NCI-H345 treated with DMSO at 0.1 percent for 48 hours (cell line): Measurements from ENCODE around the gene TRAPPC12.

Experiments used
- DNase-seq: peaks from one replicate; lab custom pipeline; 2025; ENCODE audit not compliant: unreplicated experiment; lab: John Stamatoyannopoulos, UW

TRAPPC12 gene

DNA sequence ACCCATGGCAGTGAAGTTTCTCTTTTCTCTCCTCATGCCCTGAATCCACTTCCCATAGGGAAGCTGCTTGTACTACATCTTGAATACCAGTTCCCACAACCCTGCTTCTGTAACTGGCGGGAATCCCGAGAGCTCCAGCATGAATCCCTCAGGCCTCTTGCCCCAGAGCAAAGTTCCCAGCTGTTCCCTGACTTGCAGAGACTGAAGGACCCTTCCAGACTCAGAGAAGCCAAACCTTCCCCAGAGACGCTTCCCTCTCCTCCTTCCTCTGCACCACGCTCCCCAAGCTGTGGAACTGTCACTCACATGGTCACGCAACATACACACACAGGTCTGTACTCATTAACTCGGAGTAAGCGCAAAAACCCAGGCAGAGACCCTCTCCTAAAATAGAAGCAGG is 26.4 kb downstream of the TRAPPC12 start:
- DNase-seq = no peak

DNA sequence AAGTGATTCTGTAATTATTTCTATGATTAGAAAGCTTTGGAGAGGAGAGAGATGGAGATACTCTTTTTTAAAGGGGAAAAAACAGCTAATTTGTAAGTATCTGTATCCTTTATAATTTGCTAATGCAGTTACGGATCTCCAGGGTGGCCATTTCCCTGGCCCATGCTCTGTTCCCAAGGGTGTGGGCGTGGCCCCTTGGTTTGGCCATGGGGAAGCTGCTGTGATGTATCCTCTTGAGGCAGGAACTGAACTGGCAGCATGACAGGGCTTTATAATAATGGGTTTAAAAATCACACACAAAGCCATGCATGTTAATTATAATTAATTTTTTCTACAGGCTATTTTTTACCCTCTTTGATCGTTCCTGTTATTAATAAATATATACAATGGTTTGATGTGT is 27.0 kb downstream of the TRAPPC12 start:
- no peak for DNase-seq

DNA sequence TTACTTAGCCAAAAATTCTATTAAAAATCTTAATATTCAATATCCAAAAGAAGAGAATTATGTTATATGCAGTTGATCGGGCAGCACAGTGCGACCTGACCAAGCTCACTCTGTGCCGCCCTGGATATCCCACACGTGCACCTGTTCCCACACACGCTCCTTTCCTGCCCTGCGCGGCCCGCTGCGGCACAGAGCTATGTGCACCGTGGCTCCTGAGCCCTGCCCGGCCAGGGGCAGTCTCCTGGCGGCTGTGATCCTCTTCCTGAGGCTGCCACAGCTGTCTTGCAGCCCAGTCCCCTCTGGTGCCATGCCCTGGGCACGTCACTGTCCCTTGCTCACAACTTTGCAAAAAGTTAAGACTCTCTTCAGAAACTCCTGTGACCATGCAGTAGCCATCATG is 29.3 kb downstream of the TRAPPC12 start:
- DNase-seq = no peak

DNA sequence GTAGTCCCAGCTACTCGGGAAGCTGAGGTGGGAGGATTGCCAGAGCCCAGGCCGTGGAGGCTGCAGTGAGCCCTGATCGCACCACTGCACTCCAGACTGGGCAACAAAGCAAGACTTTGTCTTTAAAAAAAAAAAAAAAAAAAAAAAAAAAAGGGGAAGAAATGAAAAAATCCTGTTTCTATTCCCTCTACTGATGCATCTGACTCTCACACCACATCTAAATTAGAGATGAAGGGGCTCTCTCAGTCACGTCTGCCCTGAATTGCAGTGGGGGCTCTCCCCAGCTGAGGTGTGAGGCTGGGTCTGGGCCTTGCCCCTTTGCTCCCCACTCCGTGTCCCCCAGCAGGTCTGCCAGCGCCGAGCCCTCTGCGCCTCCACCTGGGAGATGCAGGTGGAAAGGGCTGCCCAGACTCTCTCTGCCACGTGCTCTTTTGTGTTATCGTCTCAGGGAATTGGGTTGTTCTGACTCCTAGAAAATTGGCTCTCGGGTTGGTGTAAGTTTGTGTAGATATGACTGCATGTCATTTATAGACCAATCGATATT is 30.2 kb downstream of the TRAPPC12 start:
- no peak for DNase-seq

DNA sequence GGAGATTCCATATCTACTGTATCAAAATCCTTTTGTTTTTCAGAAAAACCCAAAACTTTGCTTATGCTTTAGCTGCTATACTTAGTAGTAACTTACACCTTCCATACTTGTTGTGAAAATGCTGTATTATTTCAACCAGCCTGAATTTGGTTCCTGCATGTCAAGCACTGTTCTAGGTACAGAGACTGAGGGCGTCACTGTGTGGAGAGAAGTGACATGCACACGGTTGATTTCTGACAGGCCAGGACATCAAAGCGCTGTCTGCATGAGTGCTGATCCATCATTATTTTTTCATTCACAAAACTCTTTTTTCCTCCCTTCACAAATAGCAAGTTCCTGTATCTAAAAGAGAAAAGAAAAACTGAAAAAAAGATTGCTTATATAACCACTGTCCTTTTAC is 31.6 kb downstream of the TRAPPC12 start:
- no peak for DNase-seq

DNA sequence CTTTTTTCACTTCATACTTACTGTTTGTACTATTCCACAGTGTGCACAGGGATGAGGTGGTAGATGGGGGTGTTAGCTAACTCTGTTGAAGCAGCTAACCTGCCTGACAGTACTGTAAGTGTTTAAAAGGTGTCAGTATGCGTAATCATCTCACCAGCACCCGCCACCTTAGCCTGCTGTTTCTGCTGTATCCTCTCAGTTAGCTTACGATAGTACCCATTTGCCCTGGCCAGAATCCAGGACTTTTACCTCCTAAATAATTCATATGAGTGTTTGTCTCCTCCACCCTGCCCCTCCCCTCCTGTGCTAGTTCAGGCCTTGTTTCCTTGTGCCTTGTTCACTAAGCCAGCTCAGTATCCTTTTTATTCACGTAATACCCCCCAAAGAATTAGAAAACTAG is 34.2 kb downstream of the TRAPPC12 start:
- DNase-seq = no peak

DNA sequence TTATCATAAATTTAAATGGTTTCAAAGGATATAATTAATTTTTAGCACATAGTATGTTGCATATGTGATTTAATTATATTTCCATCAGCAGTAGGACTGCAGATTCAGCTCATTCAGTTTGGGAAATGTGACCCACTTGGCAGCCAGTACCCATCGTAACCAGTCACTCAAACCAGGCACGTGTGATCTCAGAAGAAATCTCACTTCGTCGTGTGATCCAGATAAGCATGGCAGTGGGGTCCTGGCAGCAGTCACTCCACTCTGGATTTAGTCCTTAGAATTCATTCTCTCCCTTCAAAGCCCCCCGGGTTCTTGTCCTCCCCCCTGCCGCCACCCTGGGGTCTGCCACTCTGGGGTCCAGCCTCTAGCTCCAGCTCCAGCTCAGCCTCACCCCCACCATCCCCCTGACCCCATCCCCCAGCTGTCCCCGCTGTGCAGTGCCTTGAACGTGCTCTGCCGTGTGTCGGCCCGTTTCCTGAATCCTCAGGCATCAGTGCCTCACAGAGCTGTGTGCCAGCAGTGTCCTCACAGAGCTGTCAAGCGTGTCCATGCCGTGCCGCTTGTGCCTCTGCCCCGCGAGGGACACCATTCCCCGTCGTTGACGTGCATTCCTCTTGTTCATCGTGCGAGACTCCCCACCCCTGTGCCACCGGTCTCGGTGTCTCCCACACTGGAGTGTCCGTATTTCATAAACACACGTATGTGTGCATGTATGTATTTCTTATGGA is 34.8 kb downstream of the TRAPPC12 start:
- no peak for DNase-seq

DNA sequence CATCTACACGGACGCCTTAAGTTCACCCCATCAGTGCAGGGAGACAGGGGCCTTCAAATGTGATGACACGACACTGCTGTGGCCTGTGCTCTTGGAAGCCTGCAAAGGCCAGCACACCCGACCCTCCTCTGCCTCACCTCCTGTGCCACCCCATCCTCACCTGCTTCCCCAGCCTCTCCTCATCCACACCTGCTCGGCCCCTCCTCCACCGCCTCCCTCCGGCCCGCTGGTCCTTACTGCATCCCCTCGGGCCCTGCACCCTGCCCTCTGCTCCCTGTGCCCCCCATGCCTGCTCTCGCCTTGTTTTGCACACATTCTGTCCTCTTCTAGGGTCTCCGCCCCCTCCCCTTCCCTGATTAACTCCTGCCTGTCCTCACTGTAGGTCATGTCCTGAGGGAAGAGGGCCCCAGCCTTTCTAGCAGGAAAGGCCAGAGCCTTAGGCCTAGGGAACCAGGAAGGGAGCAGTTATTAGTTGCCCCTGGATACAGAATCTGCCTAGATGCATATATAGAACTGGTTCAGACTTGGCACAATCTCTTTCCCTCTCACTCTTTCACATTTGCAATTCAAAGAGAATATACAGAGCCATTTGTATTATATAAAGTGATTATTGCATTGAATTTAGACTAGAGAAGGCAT is 39.4 kb downstream of the TRAPPC12 start:
- no peak for DNase-seq

DNA sequence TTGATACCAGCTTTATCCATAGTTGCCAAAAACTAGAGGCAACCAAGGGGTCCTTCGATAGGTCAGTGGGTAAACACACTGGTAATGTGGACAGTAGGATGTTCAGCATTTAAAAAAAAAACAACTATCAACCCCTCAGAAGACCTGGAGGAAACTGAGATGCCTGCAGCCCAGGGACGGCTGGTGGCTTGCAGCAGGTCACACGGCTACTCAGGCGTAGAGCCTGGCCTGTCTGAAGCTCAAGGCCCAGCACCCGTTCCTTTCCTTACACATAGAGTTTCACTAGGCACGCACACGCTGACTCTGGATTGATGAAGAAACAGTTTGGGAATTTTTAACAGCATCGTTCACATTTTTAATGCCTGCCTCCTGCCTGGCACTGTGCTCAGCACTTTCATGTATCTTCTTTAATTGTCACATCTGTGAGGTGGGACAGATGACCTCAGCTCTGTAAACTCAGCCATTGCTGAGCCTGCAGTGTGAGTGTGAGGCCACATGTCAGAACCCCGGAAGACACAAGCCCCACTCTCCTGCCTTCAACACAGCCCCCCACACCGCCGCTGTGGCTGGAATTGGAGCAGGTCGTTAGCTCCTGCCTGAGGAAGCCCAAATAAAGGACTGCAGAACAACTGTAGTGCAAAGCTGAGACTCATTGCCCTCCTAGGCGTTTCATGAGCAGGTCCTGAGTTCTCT is 40.7 kb downstream of the TRAPPC12 start:
- no peak for DNase-seq

DNA sequence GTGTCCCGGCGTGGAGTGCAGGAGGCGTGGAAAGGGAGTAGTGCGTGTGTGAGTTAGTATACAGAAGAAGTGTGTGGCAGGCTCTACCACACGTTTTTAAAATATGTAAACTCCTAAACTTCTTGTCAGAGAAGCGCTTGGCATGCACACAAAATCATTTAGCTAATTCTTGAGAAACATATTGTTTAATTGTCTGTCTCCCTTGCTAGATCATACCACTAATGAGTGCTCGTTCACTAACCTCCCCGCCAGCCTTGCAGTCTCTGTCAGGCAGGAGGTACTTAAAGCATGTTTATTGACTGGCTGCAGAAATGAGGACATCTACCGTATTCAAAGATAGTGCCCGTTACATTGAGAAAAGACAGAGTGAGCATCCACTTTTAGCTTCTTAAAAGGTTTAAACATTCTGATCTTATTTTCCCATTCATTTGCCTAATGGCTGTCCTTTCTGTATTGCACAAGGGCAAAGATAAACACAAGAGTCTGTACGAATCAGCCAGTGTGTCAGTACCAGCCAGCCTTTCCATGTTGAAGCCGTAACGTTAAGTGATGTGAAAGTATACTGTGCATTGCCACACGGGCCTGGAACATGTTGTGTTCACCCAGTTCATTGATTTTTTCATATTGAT is 41.4 kb downstream of the TRAPPC12 start:
- no peak for DNase-seq

DNA sequence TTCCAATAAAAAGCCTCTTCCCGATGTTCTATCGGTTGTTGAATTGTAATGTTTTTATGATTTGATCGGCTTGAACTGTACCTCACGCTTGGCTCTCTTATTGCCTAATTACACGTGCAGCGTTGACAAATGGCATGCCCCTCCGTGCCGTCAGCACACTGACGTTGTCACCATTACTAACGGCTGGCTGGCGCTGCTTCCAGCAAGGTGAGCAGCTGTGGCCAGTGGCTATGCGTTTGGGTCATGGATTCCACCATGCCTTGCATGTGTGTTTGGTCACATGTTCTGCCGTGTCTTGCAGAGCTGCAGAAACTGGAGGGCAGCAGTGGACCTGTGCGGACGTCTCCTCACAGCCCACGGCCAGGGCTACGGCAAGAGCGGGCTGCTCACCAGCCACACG is 42.1 kb downstream of the TRAPPC12 start:
- DNase-seq = no peak

DNA sequence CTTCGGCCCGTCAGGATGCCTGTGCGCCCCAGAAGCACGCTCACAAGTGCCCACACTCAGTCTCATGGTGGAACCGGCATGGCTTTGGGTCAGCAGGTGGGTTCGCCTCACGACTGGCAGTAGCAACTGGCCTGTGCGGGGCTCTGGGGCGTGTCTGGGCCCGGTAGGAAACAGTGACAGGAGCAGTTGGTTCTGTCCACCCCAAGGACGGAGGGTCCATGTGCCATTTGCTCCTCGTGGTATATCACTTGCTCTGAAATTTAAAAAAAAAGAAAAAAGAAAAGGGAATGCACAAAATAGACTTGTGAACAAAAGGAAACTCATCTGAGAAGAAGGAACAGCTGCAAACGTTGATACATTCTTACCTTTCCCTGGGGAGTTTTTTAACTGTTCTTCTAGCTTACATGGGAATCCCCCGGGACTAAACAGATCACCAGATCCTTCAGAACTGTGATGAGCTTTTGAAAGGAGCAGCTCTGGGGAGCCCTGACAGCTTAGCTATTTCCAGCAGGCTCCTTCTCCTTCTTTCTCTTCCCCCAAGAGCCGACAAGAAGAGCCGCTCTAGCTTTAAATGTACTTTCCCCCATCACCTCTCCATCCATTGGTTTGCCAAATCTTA is 42.8 kb downstream of the TRAPPC12 start:
- DNase-seq = no peak

DNA sequence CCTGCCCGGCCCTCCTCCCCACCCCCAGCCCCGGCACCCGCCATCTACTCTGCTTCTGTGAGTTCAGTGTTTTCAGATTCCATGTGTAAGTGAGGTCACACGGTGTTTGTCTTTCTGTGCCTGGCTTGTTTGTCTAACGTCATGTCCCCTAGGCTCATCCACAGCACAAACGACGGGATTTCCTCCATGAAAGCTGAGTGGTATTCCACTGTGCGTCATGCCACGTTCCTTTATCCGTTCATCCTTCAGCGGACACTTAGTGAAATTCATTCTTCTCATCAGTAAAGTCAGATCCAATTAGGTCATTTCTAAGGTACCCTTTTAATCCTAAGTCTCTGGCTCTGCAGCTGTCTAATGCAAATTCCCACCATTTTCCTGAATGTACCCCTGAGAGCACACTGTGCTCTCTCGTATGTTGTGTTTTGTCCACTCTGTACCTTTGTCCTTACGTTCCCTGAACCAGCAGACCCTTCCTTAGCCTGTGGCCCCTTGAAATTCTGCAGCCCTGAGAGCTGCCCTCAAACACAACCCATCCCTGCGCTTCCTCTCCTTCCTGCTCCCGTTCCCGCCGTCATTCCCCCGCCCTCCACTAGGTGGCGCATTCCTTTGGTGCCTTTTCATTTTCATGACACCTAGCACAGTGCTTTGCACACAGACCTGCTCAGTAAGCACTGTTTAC is 44.1 kb downstream of the TRAPPC12 start:
- peak; percentile 35 for DNase-seq

DNA sequence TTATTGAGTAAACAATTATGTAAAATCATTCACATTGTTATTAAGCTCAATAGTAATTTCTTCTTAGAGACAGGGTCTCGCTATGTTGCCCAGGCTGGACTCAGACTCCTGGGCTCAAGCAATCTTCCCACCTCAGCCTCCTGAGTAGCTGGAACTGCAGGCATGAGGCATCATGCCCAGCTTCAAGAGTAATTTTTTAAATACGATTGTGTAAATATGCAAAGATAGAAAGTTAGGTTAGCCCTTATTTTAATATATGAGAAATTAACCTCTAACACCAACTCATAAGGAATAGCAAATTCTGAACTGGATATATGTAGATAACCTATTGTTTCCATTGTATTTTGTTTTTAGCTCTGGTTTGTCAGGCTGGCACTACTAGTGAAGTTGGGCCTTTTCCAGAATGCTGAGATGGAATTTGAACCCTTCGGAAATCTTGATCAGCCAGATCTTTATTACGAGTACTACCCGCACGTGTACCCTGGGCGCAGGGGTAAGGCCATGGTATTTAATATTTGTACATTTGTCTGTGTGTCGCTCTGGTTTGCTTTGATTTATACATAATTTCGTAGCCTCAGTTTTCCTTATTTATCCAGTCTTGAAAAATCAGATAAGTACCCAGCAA is 44.8 kb downstream of the TRAPPC12 start:
- no peak for DNase-seq

DNA sequence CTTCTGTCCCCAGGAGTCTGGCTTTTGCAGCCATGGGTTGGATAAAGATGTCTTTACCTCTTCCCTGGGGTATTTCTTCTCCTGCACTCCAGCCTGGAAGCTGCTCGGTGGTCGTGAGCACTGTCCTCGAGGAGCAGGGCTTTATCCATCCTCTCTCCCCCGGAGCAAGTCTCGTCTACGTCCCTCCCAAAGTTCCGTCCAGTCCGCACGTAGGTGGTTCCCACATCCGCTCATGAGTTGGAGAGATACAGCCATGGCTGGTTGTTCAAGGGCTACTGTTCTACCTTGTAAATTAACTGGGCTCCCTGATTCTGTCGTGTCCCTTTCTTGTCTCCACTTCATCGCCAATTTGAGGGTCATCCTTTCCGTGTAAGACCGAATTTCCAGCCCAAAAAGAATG is 47.1 kb downstream of the TRAPPC12 start:
- DNase-seq = no peak

DNA sequence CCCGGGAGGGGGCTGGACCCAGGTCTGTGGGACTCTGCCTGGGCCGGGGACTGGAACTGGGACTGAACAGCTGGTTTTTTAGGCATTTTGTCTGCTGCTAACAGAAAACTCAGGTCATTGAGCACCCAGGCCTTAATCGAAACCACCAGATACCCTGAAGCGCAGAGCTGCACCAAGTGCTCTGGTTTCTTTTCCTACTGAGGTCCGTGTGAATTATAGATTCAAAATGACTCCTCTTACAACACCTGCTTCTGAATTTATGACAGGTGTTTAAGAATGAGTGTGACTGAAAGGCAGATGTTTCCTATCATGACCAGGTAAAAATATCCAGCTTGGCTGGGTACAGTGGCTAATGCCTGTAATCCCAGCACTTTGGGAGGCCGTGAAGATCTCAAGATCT is 47.8 kb downstream of the TRAPPC12 start:
- no peak for DNase-seq

DNA sequence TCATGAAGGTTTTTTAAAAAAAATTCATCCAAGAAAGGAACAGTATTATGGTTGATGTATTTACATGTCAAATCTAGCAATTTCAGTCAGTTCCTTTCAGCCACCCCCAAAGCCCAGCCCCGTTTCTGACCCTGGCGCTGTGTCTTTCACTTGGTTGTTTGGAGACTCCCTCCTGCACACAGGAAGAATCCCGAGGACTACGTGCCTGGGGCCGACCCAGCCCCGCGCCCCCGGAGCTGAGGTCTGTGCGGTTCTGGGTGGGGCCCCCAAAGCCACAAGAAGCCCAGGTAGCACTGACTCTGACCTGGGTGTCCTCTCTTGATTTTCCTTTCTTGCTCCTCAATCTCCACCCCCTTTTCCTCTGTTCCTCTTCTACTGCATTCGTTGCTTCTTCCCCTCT is 49.1 kb downstream of the TRAPPC12 start:
- no peak for DNase-seq

DNA sequence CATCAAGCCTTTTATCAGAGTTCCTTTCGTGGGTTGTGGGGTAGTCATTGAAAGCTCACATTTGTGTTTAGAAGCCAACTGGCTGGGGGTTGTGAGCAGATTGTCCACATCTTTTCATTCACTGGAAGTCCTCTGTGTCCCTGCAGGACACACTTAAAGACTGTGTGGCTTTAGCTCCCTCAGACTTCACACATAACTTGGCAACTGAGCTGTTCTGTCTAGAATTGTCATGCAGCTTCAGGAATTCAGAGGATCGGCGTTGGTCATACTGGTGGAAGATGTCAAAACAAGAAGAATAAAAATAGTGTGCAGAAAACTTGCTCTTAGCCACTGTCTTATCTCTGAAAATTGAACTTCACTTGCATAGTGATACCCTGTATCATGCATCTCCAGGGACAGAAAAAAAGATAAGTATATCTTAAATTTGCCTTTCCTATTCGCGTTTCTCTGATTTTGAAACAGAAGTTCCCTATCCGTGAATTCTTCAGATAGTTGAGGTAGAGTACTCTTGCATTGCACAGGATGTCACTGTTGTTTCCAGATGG is 49.6 kb downstream of the TRAPPC12 start:
- DNase-seq = no peak

DNA sequence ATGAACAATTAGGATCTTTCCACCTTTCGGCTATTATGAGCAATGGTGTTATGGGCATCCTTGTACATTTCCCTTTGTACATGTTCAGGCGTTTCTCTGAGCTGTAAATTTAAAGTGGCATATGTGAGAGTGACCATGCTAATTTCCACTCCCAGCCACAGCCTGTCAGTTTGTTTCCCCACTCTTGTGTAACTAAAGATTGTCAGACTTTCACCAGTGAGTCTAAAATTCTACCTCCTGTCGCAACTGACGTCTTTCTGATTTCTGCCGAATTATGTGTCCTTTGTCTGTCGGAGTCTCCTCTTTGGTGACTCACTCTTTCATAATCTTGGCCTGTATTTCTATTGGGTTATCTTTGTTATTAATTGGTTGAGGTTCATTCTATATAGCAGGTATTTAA is 50.7 kb downstream of the TRAPPC12 start:
- DNase-seq = no peak
